WTC11 (cell line): ENCODE data around the gene ANKMY2. TPM values are rescaled to one million over a fixed set of nuclear protein-coding genes. Genes with fewer than 3 reads are reported as not detected.

Experiments used
- ATAC-seq: fragments of 200-7000 bp; cut with Tn5 transposase; 2 replicates; pipeline ENCODE4 v1.10.0; 2021; ENCODE audit warnings: mild to moderate bottlenecking, moderate library complexity
- CTCF ChIA-PET: fragments of 300-600 bp; sonication (Branson Sonifier 250); formaldehyde crosslinking; loops from one replicate; lab custom pipeline; 2021; ENCODE audit warnings: antibody characterized with exemption; lab: Charles Lee
- POLR2A ChIA-PET: fragments of 350-600 bp; sonication (Branson Sonifier 250); formaldehyde crosslinking; loops from one replicate; lab custom pipeline; 2021; ENCODE audit warnings: antibody characterized with exemption; lab: Charles Lee
- DNase-seq: peaks from one replicate; pipeline ENCODE4 v3.0.0; 2021; ENCODE audit warnings: low spot score
- H3K27ac Mint-ChIP-seq: 2 replicates; pipeline ENCODE4 v1.8.0; 2021; ENCODE audit warnings: mixed read lengths
- H3K27me3 Mint-ChIP-seq: 2 replicates; pipeline ENCODE4 v1.8.0; 2021; ENCODE audit warnings: low read depth, mild to moderate bottlenecking, moderate library complexity, mixed read lengths
- H3K36me3 Mint-ChIP-seq: 2 replicates; pipeline ENCODE4 v1.8.0; 2021; ENCODE audit warnings: mixed read lengths
- H3K4me1 Mint-ChIP-seq: 2 replicates; pipeline ENCODE4 v1.8.0; 2022; ENCODE audit warnings: mixed read lengths
- H3K4me3 Mint-ChIP-seq: 2 replicates; pipeline ENCODE4 v1.8.0; 2021; ENCODE audit warnings: mild to moderate bottlenecking, moderate library complexity, mixed read lengths
- H3K9me3 Mint-ChIP-seq: 2 replicates; pipeline ENCODE4 v1.8.0; 2021; ENCODE audit warnings: mixed read lengths
- FOXK1 ChIP-seq: sonication (generic); formaldehyde crosslinking; IDR thresholded peaks from 2 replicates; pipeline ENCODE4 v1.8.0; 2022; ENCODE audit warnings: mild to moderate bottlenecking, moderate library complexity, missing genetic modification reagents
- NFYB ChIP-seq: sonication (generic); formaldehyde crosslinking; conservative IDR thresholded peaks from 2 replicates; pipeline ENCODE4 v1.8.0; 2022; ENCODE audit warnings: low read depth, missing genetic modification reagents
- NR2C2 ChIP-seq: sonication (generic); formaldehyde crosslinking; IDR thresholded peaks from 2 replicates; pipeline ENCODE4 v1.8.0; 2022; ENCODE audit warnings: mild to moderate bottlenecking, missing genetic modification reagents
- PRRX2 ChIP-seq: fragments of 250-450 bp; sonication (Bioruptor Pico); IDR thresholded peaks from 2 replicates; pipeline ENCODE4 v1.8.0; 2021; ENCODE audit warnings: mild to moderate bottlenecking
- TP53 ChIP-seq: sonication (generic); formaldehyde crosslinking; IDR thresholded peaks from 2 replicates; pipeline ENCODE4 v1.8.1; 2023; ENCODE audit warnings: mild to moderate bottlenecking, missing genetic modification reagents
- ZNF232 ChIP-seq: sonication (generic); formaldehyde crosslinking; IDR thresholded peaks from 2 replicates; pipeline ENCODE4 v1.8.0; 2022; ENCODE audit warnings: mild to moderate bottlenecking, missing genetic modification reagents
- ZNF423 ChIP-seq: fragments of 250-450 bp; sonication (Bioruptor Pico); IDR thresholded peaks from 2 replicates; pipeline ENCODE4 v2.1.2; 2022; ENCODE audit warnings: mild to moderate bottlenecking, moderate library complexity
- total RNA-seq: library from RNA; stranded (reverse); gene quantifications from 3 replicates; pipeline ENCODE4 v1.2.3, GENCODE V29; 2021
- TF ChIP-seq, protein P1 (sequence below): sonication (generic); formaldehyde crosslinking; conservative IDR thresholded peaks from 2 replicates; pipeline ENCODE4 v1.8.1; 2023; ENCODE audit warnings: mild to moderate bottlenecking, low read depth, missing genetic modification reagents, moderate library complexity
- TF ChIP-seq, protein P2 (sequence below): sonication (generic); formaldehyde crosslinking; IDR thresholded peaks from 2 replicates; pipeline ENCODE4 v1.8.0; 2022; ENCODE audit warnings: mild to moderate bottlenecking, missing genetic modification reagents
- TF ChIP-seq, protein P3 (sequence below): sonication (generic); formaldehyde crosslinking; IDR thresholded peaks from 2 replicates; pipeline ENCODE4 v1.8.1; 2023; ENCODE audit warnings: mild to moderate bottlenecking, missing genetic modification reagents, moderate library complexity
- TF ChIP-seq, protein P4 (sequence below): fragments of 250-450 bp; sonication (Bioruptor Pico); IDR thresholded peaks from 2 replicates; pipeline ENCODE4 v1.9.0; 2021; ENCODE audit warnings: mild to moderate bottlenecking
- TF ChIP-seq, protein P5 (sequence below): sonication (generic); formaldehyde crosslinking; IDR thresholded peaks from 2 replicates; pipeline ENCODE4 v1.8.0; 2023; ENCODE audit warnings: mild to moderate bottlenecking, missing genetic modification reagents
- TF ChIP-seq, protein P6 (sequence below): sonication (generic); formaldehyde crosslinking; IDR thresholded peaks from 2 replicates; pipeline ENCODE4 v1.8.1; 2023; ENCODE audit warnings: mild to moderate bottlenecking, moderate library complexity, missing genetic modification reagents
- TF ChIP-seq, protein P7 (sequence below): sonication (generic); formaldehyde crosslinking; IDR thresholded peaks from 2 replicates; pipeline ENCODE4 v1.8.1; 2022; ENCODE audit warnings: mild to moderate bottlenecking, moderate library complexity, missing genetic modification reagents
- TF ChIP-seq, protein P8 (sequence below): sonication (generic); formaldehyde crosslinking; IDR thresholded peaks from 2 replicates; pipeline ENCODE4 v1.8.1; 2023; ENCODE audit warnings: mild to moderate bottlenecking, missing genetic modification reagents
- TF ChIP-seq, protein P9 (sequence below): sonication (generic); formaldehyde crosslinking; IDR thresholded peaks from 2 replicates; pipeline ENCODE4 v1.8.1; 2023; ENCODE audit warnings: mild to moderate bottlenecking, missing genetic modification reagents, borderline replicate concordance

Gene ANKMY2
- total RNA-seq, 1 experiment from 2014 or later, result 13.6 TPM

DNA sequence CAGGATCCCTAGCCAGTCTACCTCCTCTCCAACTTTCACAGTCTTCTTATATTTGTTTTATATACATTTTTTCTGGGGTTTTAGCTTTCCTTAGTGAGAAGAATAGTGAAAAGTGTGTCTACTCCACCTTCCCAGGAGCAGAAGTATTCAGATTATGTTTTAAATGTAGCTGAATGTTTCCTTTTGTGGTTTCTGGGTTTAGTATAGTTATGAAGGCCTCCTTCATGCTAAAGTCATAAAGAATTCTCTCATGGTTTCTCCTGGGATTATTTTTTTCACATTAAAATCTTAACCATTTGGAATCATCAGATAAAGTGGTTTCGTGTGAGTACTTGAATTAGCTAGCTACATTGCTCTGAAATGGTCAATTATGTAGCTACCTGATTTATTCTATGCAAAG is 50.9 kb downstream of the ANKMY2 start (continued):
- TF ChIP-seq, protein P1, sequence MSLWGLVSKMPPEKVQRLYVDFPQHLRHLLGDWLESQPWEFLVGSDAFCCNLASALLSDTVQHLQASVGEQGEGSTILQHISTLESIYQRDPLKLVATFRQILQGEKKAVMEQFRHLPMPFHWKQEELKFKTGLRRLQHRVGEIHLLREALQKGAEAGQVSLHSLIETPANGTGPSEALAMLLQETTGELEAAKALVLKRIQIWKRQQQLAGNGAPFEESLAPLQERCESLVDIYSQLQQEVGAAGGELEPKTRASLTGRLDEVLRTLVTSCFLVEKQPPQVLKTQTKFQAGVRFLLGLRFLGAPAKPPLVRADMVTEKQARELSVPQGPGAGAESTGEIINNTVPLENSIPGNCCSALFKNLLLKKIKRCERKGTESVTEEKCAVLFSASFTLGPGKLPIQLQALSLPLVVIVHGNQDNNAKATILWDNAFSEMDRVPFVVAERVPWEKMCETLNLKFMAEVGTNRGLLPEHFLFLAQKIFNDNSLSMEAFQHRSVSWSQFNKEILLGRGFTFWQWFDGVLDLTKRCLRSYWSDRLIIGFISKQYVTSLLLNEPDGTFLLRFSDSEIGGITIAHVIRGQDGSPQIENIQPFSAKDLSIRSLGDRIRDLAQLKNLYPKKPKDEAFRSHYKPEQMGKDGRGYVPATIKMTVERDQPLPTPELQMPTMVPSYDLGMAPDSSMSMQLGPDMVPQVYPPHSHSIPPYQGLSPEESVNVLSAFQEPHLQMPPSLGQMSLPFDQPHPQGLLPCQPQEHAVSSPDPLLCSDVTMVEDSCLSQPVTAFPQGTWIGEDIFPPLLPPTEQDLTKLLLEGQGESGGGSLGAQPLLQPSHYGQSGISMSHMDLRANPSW (CRISPR knock-in tag), result no peak
- TF ChIP-seq, protein P2, sequence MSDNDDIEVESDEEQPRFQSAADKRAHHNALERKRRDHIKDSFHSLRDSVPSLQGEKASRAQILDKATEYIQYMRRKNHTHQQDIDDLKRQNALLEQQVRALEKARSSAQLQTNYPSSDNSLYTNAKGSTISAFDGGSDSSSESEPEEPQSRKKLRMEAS (CRISPR knock-in tag), result no peak

DNA sequence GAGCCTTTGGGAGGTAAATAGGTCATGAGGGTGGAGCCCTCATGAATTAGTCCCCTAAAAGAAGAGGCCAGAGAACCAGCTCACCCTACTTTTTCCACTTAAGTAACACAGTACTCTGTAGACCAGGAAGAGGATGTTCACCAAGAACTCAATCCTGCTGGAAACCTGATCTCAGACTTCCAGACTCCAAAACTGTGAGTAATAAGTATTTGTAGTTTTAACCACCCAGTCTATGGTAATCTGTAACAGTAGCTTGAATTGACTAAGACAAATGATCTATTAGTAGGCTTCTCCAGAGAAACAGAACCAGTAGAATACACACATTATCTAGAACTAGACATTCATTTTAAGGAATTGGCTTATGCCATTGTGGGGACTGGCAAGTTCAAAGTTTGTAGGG is 51.5 kb downstream of the ANKMY2 start:
- no peaks in the 10 kb centered on the region for H3K27me3 Mint-ChIP-seq
- CTCF ChIA-PET, result no interaction called here
- H3K27ac Mint-ChIP-seq, result no peak overlapping the region
- no peak overlapping the region for H3K4me3 Mint-ChIP-seq
- H3K9me3 Mint-ChIP-seq, result no peaks in the 10 kb centered on the region
- no peak for ATAC-seq
- no peaks in the 10 kb centered on the region for H3K36me3 Mint-ChIP-seq
- peaks cover 11% of the 10 kb centered on the region for H3K4me1 Mint-ChIP-seq
- POLR2A ChIA-PET, result no interaction called here
- no peak for TF ChIP-seq FOXK1 (CRISPR knock-in tag)
- TF ChIP-seq, protein P3, sequence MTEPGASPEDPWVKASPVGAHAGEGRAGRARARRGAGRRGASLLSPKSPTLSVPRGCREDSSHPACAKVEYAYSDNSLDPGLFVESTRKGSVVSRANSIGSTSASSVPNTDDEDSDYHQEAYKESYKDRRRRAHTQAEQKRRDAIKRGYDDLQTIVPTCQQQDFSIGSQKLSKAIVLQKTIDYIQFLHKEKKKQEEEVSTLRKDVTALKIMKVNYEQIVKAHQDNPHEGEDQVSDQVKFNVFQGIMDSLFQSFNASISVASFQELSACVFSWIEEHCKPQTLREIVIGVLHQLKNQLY (CRISPR knock-in tag), result no peak
- TF ChIP-seq, protein P4, sequence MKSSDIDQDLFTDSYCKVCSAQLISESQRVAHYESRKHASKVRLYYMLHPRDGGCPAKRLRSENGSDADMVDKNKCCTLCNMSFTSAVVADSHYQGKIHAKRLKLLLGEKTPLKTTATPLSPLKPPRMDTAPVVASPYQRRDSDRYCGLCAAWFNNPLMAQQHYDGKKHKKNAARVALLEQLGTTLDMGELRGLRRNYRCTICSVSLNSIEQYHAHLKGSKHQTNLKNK (CRISPR knock-in tag), result no peak
- no peak for TF ChIP-seq PRRX2 (CRISPR knock-in tag)
- TF ChIP-seq, protein P5, sequence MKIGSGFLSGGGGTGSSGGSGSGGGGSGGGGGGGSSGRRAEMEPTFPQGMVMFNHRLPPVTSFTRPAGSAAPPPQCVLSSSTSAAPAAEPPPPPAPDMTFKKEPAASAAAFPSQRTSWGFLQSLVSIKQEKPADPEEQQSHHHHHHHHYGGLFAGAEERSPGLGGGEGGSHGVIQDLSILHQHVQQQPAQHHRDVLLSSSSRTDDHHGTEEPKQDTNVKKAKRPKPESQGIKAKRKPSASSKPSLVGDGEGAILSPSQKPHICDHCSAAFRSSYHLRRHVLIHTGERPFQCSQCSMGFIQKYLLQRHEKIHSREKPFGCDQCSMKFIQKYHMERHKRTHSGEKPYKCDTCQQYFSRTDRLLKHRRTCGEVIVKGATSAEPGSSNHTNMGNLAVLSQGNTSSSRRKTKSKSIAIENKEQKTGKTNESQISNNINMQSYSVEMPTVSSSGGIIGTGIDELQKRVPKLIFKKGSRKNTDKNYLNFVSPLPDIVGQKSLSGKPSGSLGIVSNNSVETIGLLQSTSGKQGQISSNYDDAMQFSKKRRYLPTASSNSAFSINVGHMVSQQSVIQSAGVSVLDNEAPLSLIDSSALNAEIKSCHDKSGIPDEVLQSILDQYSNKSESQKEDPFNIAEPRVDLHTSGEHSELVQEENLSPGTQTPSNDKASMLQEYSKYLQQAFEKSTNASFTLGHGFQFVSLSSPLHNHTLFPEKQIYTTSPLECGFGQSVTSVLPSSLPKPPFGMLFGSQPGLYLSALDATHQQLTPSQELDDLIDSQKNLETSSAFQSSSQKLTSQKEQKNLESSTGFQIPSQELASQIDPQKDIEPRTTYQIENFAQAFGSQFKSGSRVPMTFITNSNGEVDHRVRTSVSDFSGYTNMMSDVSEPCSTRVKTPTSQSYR (CRISPR knock-in tag), result no peak
- TF ChIP-seq, protein P6, sequence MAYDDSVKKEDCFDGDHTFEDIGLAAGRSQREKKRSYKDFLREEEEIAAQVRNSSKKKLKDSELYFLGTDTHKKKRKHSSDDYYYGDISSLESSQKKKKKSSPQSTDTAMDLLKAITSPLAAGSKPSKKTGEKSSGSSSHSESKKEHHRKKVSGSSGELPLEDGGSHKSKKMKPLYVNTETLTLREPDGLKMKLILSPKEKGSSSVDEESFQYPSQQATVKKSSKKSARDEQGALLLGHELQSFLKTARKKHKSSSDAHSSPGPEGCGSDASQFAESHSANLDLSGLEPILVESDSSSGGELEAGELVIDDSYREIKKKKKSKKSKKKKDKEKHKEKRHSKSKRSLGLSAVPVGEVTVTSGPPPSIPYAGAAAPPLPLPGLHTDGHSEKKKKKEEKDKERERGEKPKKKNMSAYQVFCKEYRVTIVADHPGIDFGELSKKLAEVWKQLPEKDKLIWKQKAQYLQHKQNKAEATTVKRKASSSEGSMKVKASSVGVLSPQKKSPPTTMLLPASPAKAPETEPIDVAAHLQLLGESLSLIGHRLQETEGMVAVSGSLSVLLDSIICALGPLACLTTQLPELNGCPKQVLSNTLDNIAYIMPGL, result no peak
- TF ChIP-seq TP53 (CRISPR knock-in tag), result no peak
- TF ChIP-seq NR2C2 (CRISPR knock-in tag), result no peak
- TF ChIP-seq, protein P7, sequence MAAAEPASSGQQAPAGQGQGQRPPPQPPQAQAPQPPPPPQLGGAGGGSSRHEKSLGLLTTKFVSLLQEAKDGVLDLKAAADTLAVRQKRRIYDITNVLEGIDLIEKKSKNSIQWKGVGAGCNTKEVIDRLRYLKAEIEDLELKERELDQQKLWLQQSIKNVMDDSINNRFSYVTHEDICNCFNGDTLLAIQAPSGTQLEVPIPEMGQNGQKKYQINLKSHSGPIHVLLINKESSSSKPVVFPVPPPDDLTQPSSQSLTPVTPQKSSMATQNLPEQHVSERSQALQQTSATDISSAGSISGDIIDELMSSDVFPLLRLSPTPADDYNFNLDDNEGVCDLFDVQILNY (CRISPR knock-in tag), result no peak
- TF ChIP-seq ZNF423, result no peak
- no peak for TF ChIP-seq ZNF232 (CRISPR knock-in tag)
- no peak for DNase-seq

DNA sequence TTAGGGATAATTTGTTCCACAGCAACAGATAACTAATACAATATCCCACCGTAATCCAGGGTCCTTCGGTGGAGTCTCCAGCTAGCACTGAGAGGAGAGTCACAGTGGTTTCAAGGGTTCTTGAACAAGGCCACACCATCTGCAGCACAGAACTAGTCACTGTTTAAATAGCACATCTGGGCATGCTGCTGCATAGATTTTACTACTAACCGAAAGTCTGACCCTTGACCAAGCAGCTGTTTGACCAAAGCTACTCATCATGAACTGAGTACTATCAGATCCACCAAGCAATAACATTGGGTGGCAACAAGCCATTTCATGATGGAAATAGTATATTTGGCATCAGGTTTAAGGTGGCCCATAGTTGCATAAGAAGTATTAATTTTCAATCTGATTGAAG is 53.2 kb downstream of the ANKMY2 start:
- POLR2A ChIA-PET, result no interaction called here
- DNase-seq, result no peak
- no peak for TF ChIP-seq NFYB (CRISPR knock-in tag)
- TF ChIP-seq, protein P8, sequence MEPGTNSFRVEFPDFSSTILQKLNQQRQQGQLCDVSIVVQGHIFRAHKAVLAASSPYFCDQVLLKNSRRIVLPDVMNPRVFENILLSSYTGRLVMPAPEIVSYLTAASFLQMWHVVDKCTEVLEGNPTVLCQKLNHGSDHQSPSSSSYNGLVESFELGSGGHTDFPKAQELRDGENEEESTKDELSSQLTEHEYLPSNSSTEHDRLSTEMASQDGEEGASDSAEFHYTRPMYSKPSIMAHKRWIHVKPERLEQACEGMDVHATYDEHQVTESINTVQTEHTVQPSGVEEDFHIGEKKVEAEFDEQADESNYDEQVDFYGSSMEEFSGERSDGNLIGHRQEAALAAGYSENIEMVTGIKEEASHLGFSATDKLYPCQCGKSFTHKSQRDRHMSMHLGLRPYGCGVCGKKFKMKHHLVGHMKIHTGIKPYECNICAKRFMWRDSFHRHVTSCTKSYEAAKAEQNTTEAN (CRISPR knock-in tag), result no peak
- TF ChIP-seq, protein P9, sequence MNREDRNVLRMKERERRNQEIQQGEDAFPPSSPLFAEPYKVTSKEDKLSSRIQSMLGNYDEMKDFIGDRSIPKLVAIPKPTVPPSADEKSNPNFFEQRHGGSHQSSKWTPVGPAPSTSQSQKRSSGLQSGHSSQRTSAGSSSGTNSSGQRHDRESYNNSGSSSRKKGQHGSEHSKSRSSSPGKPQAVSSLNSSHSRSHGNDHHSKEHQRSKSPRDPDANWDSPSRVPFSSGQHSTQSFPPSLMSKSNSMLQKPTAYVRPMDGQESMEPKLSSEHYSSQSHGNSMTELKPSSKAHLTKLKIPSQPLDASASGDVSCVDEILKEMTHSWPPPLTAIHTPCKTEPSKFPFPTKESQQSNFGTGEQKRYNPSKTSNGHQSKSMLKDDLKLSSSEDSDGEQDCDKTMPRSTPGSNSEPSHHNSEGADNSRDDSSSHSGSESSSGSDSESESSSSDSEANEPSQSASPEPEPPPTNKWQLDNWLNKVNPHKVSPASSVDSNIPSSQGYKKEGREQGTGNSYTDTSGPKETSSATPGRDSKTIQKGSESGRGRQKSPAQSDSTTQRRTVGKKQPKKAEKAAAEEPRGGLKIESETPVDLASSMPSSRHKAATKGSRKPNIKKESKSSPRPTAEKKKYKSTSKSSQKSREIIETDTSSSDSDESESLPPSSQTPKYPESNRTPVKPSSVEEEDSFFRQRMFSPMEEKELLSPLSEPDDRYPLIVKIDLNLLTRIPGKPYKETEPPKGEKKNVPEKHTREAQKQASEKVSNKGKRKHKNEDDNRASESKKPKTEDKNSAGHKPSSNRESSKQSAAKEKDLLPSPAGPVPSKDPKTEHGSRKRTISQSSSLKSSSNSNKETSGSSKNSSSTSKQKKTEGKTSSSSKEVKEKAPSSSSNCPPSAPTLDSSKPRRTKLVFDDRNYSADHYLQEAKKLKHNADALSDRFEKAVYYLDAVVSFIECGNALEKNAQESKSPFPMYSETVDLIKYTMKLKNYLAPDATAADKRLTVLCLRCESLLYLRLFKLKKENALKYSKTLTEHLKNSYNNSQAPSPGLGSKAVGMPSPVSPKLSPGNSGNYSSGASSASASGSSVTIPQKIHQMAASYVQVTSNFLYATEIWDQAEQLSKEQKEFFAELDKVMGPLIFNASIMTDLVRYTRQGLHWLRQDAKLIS (CRISPR knock-in tag), result no peak

More for the DNA sequence above, 53.2 kb downstream of the ANKMY2 start:
- CTCF ChIA-PET, result no interaction called here
- Mint-ChIP-seq H3K4me3 (no peak overlapping the region), H3K27ac (no peak overlapping the region), H3K9me3 (no peaks in the 10 kb centered on the region), H3K4me1 (peaks cover 4% of the 10 kb centered on the region; the same call in 1 of the 2 replicates), H3K27me3 (no peaks in the 10 kb centered on the region), H3K36me3 (no peaks in the 10 kb centered on the region)
- ATAC-seq, result no peak
